ENCODE measurements around the gene POGLUT3. TPM values are rescaled to one million over a fixed set of nuclear protein-coding genes. Genes with fewer than 3 reads are reported as not detected.

Gene POGLUT3
- total and polyA plus RNA-seq, 8 donors = 5.7 to 43.7 (median 12.7) TPM

- H3K36me3 ChIP-seq = peaks cover 0 to 10% (median 4%) of the 10 kb centered on the region in 4 donors
- intact Hi-C loops (cut with DNase I; ENCODE audit: low total_unique reads) = no loop called here
- no peak overlapping the region for H3K4me3 ChIP-seq
- no peaks in the 10 kb centered on the region for H3K9me3 ChIP-seq
- DNase-seq = no peak
- H3K27ac ChIP-seq = peak overlapping the region in 4 of 5 donors; percentile 94 to 100 (median 99)
- TF ChIP-seq POLR2A (IDR thresholded peaks at IDR 0.05) (no peak), POLR2AphosphoS5 (IDR thresholded peaks at IDR 0.05) (no peak), EP300 (IDR thresholded peaks at IDR 0.05) (no peak), CTCF (IDR thresholded peaks at IDR 0.05) (no peak)
- no peaks in the 10 kb centered on the region for H3K27me3 ChIP-seq
- WGBS, 5 donors = 23 to 58% (median 32%) methylated on average over 1 of the region's 1 CpG
- peaks cover 5 to 13% (median 10%) of the 10 kb centered on the region in 4 donors for H3K4me1 ChIP-seq
Observed at GRCh38 chr11:108468478-108468864, 29.7 kb downstream of the POGLUT3 start.

- peak within 1 kb of the TSS; percentile 94 to 100 (median 99) for H3K27ac ChIP-seq
- no peaks in the 10 kb centered on the region for H3K9me3 ChIP-seq
- H3K27me3 ChIP-seq = no peaks in the 10 kb centered on the region
- WGBS, 5 donors = 0% methylated on average over 35 of the region's 35 CpGs
- TF ChIP-seq POLR2A (IDR thresholded peaks at IDR 0.05) = peak in 2 of 4 donors; percentile 97 to 98
- TF ChIP-seq CTCF (IDR thresholded peaks at IDR 0.05) = no peak
- no peak for TF ChIP-seq EP300 (IDR thresholded peaks at IDR 0.05)
- peak; percentile 96 to 99 (median 99) for TF ChIP-seq POLR2AphosphoS5 (IDR thresholded peaks at IDR 0.05)
- H3K4me3 ChIP-seq = peak within 1 kb of the TSS; percentile 48 to 62 (median 56)
- intact Hi-C loops (cut with DNase I; ENCODE audit: low total_unique reads) = no loop called here
- DNase-seq = peak; percentile 97 to 99
- H3K4me1 ChIP-seq = peaks cover 5 to 13% (median 10%) of the 10 kb centered on the region in 4 donors
- H3K36me3 ChIP-seq = no peaks in the 10 kb centered on the region
Observed at GRCh38 chr11:108467091-108467823, 30.9 kb downstream of the POGLUT3 start, which contains the start of gene C11orf65. Gene C11orf65 (minus strand): TSS chr11:108467529. CDS start chr11:108461559, 5,970 bp downstream.

- Histone ChIP-seq H3K4me1 (peaks cover 5 to 13% (median 10%) of the 10 kb centered on the region in 4 donors), H3K27ac (peak overlapping the region; percentile 78 to 100 (median 99)), H3K9me3 (no peaks in the 10 kb centered on the region), H3K27me3 (no peaks in the 10 kb centered on the region), H3K4me3 (peak overlapping the region; percentile 48 to 62 (median 56)), H3K36me3 (no peaks in the 10 kb centered on the region)
- 34 to 46% (median 35%) methylated on average over 7 of the region's 7 CpGs for WGBS, 5 donors
- TF ChIP-seq CTCF (IDR thresholded peaks at IDR 0.05) = no peak
- no peak for TF ChIP-seq POLR2AphosphoS5 (IDR thresholded peaks at IDR 0.05)
- no peak for TF ChIP-seq EP300 (IDR thresholded peaks at IDR 0.05)
- no peak for TF ChIP-seq POLR2A (IDR thresholded peaks at IDR 0.05)
- intact Hi-C loops (cut with DNase I; ENCODE audit: low total_unique reads) = no loop called here
- peak in 1 of 2 donors; percentile 11 for DNase-seq
Observed at GRCh38 chr11:108466405-108466804, 31.8 kb downstream of the POGLUT3 start.

GRCh38 chr11:108453207-108453835, 44.9 kb downstream of the POGLUT3 start:
- TF ChIP-seq POLR2A (IDR thresholded peaks at IDR 0.05) (no peak), POLR2AphosphoS5 (IDR thresholded peaks at IDR 0.05) (no peak), CTCF (IDR thresholded peaks at IDR 0.05) (no peak), EP300 (IDR thresholded peaks at IDR 0.05) (no peak)
- Histone ChIP-seq H3K4me3 (no peak overlapping the region), H3K27me3 (no peaks in the 10 kb centered on the region), H3K27ac (no peak overlapping the region), H3K36me3 (no peaks in the 10 kb centered on the region), H3K4me1 (no peaks in the 10 kb centered on the region), H3K9me3 (peaks cover 0 to 18% (median 8%) of the 10 kb centered on the region in 4 donors)
- intact Hi-C loops (cut with DNase I; ENCODE audit: low total_unique reads) = no loop called here
- no peak for DNase-seq
- WGBS, 5 donors = 95 to 99% (median 96%) methylated on average over 2 of the region's 2 CpGs
